Lung (tissue), 12 donors: Measurements from ENCODE around the gene TPI1. TPM values are rescaled to one million over a fixed set of nuclear protein-coding genes. Genes with fewer than 3 reads are reported as not detected.
"Not testable (repeated sequence)": the region's sequence is repeated elsewhere in the genome, so short reads cannot be mapped to it uniquely, and the experiment has no call there.

Experiments used
- ATAC-seq: fragments of 200-7000 bp; cut with Tn5 transposase; one replicate; pipeline ENCODE4 v1.9.1; 2020; ENCODE audit warnings: moderate number of reproducible peaks; ENCODE audit not compliant: insufficient read depth, low FRiP score
- DNase-seq, 3 donors: peaks; one replicate each; pipeline ENCODE4 v3.0.0-alpha.2; 2013 to 2017
- H3K27ac ChIP-seq, 2 donors: one replicate each; pipeline ENCODE4 v1.5.1; 2013; ENCODE audit warnings: mild to moderate bottlenecking in 2 of 2, moderate library complexity in 2 of 2, control low read depth in 1 of 2, inconsistent platforms in 1 of 2, low read depth in 1 of 2, low read length in 1 of 2
- H3K27me3 ChIP-seq, 3 donors: one replicate each; pipeline ENCODE4 v1.5.1; 2013; ENCODE audit warnings: low read length in 2 of 3; ENCODE audit not compliant: control insufficient read depth in 3 of 3, insufficient read depth in 3 of 3
- H3K36me3 ChIP-seq, 4 donors: one replicate each; pipeline ENCODE4 v1.5.1; 2013; ENCODE audit warnings: low read length in 4 of 4, mild to moderate bottlenecking in 1 of 4, moderate library complexity in 1 of 4; ENCODE audit not compliant: control insufficient read depth in 4 of 4, insufficient read depth in 4 of 4
- H3K4me1 ChIP-seq, 5 donors: one replicate each; pipeline ENCODE4 v1.5.1; 2013; ENCODE audit warnings: low read length in 5 of 5, mild to moderate bottlenecking in 2 of 5, moderate library complexity in 1 of 5; ENCODE audit not compliant: control insufficient read depth in 5 of 5, insufficient read depth in 5 of 5
- H3K4me3 ChIP-seq: one replicate; pipeline ENCODE4 v1.5.1; 2013; ENCODE audit warnings: mild to moderate bottlenecking, control low read depth, moderate library complexity
- H3K9ac ChIP-seq, 2 donors: one replicate each; pipeline ENCODE4 v1.5.1; 2013; ENCODE audit warnings: low read length in 2 of 2, control low read depth in 1 of 2; ENCODE audit not compliant: insufficient read depth in 1 of 2
- H3K9me3 ChIP-seq, 4 donors: one replicate each; pipeline ENCODE4 v1.5.1; 2013; ENCODE audit warnings: low read length in 3 of 4, mild to moderate bottlenecking in 1 of 4, moderate library complexity in 1 of 4; ENCODE audit not compliant: control insufficient read depth in 4 of 4, insufficient read depth in 3 of 4
- WGBS, 2 donors: extraction: QIAGEN DNeasy Blood & Tissue Kit; methylation state at CpG; one replicate each; pipeline ENCODE4 v1.1.7; 2013; 5-methylcytosine and 5-hydroxymethylcytosine counted together
- polyA plus RNA-seq, 2 donors: library from polyadenylated mRNA; stranded (reverse); fragments of 200-250 nt; gene quantifications; one replicate each; pipeline ENCODE4 v1.2.1, GENCODE V29; 2013
- total RNA-seq, 2 donors: library from RNA; depleted of rRNA in 1 of 2; stranded (reverse); fragments of >200 nt in 1 of 2; gene quantifications; one replicate each; pipeline ENCODE4 v1.2.1, GENCODE V29; 2014 to 2021
- TF ChIP-seq, protein P1 (sequence below): IDR thresholded peaks from 2 replicates; pipeline ENCODE4 v1.5.1; 2012; ENCODE audit warnings: mild to moderate bottlenecking; ENCODE audit errors: control extremely low read depth, extremely low read depth
- donor health status: control.
- donor health status: control.
- donor health status: Bipolar disorder and iron deficiency.
- donor health status: healthy.
- donor health status: DM: yes; HTN: yes; CAD: no.

Gene TPI1
- total and polyA plus RNA-seq, 4 donors, result 256 to 1,097 (median 435) TPM

DNA sequence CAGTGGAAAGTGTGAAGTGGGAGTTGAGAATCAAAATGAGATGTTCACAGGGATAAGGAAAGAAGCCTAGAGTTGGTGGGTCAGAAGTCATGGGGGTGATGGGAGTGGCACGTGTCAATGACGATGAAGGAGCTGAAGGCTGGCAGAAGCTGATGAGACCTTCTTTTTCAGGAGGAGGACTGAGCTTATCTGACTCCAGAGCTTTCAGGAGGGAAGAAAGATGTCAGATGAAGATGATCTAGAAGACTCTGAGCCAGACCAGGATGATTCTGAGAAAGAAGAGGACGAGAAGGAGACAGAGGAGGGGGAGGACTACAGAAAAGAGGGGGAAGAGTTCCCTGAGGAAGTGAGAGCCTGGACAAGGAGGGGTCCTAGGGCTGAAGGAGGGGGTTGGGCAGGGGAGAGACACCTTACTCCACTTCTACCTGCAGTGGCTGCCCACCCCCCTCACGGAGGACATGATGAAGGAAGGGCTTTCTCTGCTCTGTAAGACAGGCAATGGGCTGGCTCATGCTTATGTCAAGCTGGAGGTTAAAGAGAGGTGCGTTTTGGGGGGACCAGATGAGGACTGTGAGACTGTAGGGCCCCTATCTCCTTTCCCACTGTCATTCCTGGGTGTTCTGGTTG, 38.2 kb downstream of the TPI1 start:
- Histone ChIP-seq H3K4me1 (peaks cover 3 to 14% (median 4%) of the 10 kb centered on the region in 5 donors), H3K4me3 (no peak overlapping the region), H3K27me3 (no peaks in the 10 kb centered on the region), H3K9me3 (no peaks in the 10 kb centered on the region), H3K27ac (peak overlapping the region; percentile 49 to 93), H3K9ac (peak overlapping the region; percentile 95 to 99), H3K36me3 (peaks cover 0 to 5% (median 1%) of the 10 kb centered on the region in 4 donors)
- WGBS, 2 donors, result 68 to 74% methylated on average over 5 of the region's 5 CpGs
- DNase-seq (no peak), ATAC-seq (no peak)
- TF ChIP-seq, protein P1, sequence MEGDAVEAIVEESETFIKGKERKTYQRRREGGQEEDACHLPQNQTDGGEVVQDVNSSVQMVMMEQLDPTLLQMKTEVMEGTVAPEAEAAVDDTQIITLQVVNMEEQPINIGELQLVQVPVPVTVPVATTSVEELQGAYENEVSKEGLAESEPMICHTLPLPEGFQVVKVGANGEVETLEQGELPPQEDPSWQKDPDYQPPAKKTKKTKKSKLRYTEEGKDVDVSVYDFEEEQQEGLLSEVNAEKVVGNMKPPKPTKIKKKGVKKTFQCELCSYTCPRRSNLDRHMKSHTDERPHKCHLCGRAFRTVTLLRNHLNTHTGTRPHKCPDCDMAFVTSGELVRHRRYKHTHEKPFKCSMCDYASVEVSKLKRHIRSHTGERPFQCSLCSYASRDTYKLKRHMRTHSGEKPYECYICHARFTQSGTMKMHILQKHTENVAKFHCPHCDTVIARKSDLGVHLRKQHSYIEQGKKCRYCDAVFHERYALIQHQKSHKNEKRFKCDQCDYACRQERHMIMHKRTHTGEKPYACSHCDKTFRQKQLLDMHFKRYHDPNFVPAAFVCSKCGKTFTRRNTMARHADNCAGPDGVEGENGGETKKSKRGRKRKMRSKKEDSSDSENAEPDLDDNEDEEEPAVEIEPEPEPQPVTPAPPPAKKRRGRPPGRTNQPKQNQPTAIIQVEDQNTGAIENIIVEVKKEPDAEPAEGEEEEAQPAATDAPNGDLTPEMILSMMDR, result no peak

DNA sequence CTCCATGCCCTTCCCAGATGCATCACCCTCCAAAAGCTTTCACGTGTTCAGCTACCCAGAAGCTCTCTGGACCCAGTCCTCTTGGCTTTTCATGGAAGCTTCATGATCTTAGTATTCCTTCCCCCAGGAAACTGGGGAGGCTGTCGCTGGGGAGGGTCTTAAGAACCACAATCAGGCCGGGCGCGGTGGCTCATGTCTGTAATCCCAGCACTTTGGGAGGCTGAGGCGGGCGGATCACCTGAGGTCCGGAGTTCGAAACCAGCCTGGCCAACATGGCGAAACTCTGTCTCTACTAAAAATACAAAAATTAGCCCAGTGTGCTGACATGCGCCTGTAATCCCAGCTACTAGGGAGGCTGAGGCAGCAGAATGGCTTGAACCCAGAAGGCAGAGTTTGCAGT, 40.8 kb downstream of the TPI1 start:
- H3K36me3 ChIP-seq, DNase-seq: not testable (repeated sequence)
- 95 to 97% methylated on average over 11 of the region's 11 CpGs for WGBS, 2 donors

DNA sequence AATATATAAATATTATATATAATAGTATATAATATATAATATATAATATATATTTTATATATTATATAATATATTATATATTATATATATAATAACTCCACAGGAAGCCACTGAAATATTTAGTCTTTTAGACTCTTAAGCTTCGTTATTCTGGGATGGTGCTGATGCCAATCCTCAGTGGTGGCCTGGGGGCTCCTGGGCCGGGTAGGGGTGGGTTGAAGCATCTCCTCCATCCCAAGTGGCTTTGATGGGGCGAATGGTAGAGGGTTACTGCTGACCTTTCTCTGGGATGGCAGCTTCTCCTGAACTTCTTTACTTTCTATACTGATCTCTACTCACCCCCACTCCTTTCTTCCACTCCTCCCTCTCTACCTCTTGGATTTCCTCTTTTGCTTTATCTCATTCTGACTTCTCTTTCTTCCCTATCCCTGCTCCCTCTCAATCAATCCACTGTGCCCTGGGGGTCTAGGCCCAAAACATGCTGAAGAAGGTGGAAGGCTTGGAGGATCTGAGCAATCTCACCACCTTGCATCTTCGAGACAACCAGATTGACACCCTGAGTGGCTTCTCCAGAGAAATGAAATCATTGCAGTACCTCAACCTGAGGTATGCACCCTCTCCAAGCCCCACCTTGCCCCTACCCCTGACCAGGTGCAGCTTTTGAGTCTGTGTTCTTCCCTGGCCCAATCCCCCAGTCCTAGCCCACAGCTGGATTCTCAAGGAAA, 42.3 kb downstream of the TPI1 start:
- TF ChIP-seq, protein P1, result no peak
- WGBS, 2 donors, result 94% methylated on average over 4 of the region's 4 CpGs
- Histone ChIP-seq H3K27ac (no peak overlapping the region), H3K27me3 (peaks cover 0 to 24% (median 9%) of the 10 kb centered on the region in 3 donors), H3K9me3 (no peaks in the 10 kb centered on the region), H3K9ac (no peak overlapping the region), H3K4me3 (no peak overlapping the region), H3K36me3 (peaks cover 0 to 5% (median 1%) of the 10 kb centered on the region in 4 donors), H3K4me1 (peaks cover 0 to 12% (median 6%) of the 10 kb centered on the region in 5 donors)
- no peak for DNase-seq
- ATAC-seq, result no peak

More for the DNA sequence above, 40.8 kb downstream of the TPI1 start:
- H3K27ac ChIP-seq, H3K4me3 ChIP-seq, H3K9ac ChIP-seq, ATAC-seq, H3K9me3 ChIP-seq: not testable (repeated sequence)
- peaks cover 0 to 13% (median 1%) of the 10 kb centered on the region in 3 donors for H3K27me3 ChIP-seq
- H3K4me1 ChIP-seq, result peaks cover 3 to 14% (median 4%) of the 10 kb centered on the region in 5 donors
